Hippocampal formation (tissue), 2 donors: ENCODE results near the gene DPEP2.
"Not testable (repeated sequence)": the region's sequence is repeated elsewhere in the genome, so short reads cannot be mapped to it uniquely, and the experiment has no call there.

Experiments
- DNase-seq, 2 donors: peaks; one replicate each; lab custom pipeline; 2025; lab: John Stamatoyannopoulos, UW

DPEP2 gene

DNA sequence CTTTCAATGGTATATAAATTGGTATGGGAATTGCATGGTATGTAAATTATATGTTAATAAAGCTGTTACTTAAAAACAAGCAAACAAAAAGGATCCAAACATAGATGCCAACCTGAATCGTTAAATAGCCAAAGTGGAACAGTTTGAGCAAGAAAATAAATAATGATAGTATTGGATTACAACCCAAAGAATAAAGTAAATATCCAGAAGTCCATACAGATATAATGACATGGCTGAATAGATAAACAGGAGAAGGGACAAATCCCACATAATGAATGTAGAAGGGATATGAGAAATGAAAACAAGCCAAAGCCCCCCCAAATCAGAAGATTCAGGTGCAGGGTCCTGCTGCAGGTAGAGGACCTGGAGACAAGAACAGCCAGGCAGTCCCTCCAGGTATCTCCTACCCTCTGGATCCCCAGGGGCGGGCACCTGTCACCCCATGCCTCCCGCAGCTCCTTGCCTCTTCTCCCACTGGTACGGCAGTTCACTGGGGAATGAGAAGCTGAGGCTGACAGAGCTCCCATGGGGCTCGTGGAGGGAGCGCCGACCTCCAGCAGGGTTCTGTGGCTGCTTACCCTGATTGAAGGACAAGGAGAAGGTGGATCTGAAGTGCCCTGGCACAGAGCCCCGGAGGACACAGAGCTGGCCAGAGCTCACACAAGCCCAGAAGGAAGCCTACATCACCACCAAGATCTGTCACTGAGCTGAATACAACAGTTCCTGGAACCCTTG is 45.5 kb downstream of the DPEP2 start:
- no peak for DNase-seq

DNA sequence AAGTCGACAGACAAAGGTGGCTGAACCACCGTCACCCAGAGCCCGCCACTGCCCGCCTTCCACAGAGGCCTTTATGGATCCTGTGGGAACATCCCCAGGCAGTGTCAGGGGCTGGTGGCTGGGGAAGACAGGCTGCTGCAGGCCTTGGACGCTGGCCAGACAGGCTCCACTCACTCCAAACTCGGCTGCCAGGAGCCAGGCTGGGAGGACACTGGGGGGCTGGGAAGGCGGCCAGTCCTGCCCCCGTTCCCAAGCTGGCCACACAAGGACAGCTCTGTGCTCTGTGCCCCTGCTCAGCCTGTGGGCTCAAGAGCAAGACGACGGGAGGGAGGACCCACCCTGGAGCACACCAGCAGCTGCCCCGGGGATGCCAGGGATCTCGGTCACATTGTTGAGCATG is 47.8 kb downstream of the DPEP2 start:
- peak; percentile 78 to 92 for DNase-seq

DNA sequence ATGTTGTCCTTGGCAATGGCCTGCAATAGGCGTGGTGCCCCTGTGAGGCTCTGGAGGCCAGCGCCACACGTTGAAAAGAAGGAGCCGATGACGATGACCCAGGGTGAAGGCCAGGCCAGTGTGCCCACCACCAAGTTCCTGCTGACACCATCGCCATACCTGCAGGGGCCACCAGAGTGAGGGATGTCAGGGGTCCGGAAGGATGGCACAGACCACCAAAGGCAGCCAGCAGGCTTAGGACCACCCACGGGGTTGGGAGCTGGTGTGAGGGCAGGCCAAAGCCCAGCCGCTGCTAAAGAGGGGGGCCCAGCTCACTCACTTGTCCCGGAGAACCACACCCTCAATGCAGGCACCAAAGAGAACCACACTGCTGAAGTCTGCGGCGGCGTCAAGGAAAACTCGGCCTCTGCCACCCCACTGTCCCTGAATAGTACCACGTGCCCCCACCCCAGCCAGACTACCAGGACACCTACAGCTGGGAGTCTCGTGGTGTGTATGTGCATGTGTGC is 48.9 kb downstream of the DPEP2 start:
- no peak for DNase-seq

DNA sequence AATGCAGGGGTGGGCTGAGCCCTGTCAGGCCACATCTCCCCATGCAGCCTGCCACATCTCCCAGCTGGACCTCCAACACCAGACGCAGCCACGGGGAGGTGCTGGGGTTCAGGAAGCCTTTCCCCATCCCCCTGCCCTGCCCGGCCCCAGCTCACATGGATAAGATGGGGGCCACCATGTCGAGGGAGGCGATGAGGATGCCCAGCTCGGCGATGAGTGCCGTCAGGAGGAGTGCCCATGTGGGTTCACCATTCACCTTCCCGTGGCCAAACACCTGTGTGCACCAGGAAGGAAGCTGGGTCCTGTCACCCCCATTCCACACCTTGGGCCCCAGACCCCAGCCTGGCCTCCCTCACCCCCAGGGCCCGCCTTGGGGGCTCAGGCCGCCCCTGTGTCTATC is 49.6 kb downstream of the DPEP2 start:
- DNase-seq, result no peak

DNA sequence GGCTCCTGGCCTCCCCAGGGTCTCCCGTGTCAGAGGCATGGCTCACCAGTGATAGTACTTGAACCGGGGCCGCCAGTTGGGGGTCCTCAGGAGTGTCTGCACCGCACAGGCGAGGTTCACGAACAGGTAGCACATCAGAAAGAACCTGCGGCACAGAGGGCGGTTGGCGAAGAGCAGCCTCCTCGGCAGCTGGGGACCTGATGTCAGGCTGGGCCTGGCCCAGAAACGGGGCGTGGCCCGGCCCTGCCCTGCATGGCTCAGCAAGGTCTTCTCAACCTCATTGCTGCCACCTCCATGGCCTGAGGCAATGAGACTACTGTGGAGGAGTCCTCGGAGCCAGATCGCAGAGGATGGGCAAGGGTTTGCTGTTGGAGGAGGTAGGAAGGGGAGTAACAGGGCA is 51.3 kb downstream of the DPEP2 start:
- no peak for DNase-seq

DNA sequence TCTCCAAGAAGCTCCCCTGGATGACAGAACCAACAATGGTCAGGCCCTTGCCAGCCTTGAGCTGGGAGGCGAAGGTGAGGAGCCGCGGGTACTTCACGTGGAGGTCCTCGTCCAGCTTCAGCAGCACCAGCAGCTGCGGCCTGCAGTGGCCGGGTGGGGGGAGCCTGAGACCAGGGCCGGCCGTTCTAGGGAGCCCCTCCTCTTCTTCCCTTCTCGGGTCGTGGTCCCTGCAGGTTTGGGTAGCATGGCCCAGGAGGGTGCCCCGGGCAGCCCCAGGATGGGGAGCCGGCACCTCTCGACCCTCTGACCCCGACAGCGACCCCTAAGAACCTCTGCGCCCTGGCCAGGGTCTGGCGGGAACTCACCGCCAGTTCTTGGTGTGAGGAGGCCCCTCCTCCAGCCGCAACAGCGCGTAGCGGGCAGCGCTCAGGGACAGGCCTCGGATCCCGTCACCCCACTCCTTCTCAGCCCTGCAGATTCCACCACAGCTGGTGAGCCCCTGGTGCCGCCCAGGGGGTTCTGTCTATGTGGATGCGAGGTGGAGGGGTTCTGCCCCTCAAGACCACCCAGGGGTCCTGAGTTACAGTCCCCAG is 52.2 kb downstream of the DPEP2 start:
- DNase-seq, result no peak

DNA sequence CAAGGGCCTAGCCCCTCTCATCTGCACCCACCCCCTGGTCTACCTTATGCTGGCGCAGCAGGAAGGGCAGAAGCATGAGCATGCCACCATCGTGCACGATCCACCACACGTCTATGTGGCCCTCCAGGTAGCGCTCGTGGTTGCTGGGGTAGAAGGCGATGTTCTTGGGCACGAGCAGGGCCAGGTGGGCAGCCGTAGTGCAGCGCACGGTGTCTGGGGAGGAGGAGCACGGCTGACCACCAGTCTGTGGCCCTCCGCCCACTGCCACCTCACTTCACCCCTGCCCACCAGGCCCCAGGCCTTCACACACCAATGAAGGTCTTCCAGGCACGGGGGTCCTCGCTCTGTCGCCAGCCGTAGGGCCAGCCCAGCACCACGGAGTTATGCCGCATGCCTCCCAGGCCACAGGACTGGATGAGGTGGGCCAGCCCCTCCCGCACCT is 53.1 kb downstream of the DPEP2 start:
- no peak for DNase-seq

DNA sequence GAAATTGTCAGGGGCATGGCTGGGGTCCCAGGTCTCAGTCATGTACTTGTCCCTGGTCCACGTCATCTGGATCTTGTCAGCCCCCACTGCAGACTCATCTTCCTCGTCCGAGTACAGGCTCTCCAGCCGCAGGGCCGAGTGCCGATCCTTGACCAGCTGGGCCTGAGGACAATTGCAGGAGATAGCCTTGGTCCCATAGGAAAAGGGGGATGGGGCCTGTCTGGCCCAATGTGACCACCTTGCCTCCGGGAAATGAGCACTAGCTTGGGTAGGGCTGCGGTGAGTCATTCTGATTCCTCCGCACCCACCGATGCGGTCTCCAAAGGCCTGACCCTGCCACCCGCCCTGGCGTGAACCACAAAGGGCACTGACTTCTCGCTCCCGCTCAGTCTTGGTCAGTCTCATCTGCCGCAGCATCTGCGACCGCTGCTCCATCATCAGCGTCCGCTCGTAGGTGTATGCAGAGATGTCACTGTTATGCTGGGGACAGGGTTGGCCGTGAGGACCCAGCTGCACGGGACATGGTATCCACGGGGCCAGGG is 53.8 kb downstream of the DPEP2 start:
- no peak for DNase-seq

DNA sequence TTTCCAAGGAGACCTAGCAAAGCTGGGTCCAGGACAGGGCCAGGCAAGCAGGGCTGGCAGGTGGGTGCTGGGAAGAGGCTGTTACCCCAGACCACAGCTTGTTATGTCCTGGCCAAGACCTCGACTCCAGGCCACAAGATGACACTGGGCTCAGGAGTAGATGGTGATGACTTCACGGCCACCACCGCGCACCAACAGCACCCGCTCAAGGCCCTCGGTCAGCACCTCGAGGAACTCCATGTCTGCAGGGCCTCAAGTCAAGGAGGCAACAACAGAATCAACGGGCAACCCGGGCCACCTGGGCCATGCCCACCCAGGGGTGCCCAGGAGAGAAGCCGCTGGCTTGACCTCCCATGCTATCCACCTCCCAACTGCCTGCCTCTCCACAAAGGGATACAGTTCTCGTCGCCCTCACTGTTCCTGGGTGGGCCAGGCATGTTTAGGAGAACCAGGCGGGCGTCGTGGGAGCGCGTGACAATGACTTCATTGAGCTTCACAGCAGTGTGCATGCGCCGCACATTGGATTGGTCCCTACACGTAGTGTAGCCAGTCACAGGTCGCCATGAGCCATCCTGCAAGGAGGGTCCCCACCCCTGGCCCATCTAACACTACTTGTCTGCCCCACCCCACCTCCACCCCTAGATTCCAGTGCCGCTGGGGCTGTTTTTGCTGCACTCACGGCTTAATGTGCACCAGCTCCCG is 54.4 kb downstream of the DPEP2 start:
- no peak for DNase-seq

DNA sequence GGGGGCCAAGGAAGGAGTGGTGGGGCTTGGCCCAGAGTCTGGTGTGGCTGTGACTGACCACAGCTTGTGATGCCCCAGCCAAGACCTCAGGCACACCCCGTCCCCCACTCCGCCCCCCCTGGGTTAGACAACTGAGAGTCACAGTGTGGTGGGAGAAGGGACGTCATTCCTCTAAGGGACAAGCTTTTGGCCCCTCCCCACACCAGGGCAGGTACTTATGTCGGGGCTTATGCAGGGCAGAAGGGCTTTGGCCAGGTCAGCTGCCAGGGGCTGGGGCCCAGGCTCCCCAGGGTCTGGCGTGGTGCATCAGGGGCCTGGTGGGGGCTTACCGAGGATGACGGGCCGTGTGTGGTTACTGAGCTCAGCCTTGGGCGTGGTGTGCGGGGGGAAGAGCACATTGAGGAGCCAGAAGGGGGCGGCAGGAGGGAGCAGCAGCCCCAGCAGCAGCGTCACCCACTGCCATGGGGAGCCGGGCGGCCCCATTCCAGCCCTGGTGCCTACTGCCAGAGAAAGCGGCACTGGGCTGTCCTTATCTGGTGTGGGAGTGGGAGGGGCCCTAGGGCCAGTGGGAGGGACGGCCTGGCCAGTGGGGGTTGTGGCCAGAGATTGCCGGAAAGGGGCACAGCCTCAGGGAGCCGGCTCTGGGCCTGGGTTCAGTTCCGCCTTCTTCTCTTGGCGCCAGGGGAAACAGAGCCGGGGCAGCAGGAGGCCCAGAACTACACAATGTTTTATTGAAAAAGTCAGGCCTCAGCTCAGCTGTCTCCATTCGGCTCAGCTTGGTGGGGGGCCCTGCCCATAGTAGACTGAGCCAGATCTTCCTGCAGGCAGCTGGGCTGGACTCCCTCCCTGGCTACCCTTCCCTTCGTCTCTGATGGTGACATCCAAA is 55.4 kb downstream of the DPEP2 start, which contains the start of gene LCAT:
Gene LCAT (minus strand): TSS at position 502 of the 886 bp plus-strand sequence. CDS start 19 bp downstream, at position 483.
- peak; percentile 70 to 85 for DNase-seq

DNA sequence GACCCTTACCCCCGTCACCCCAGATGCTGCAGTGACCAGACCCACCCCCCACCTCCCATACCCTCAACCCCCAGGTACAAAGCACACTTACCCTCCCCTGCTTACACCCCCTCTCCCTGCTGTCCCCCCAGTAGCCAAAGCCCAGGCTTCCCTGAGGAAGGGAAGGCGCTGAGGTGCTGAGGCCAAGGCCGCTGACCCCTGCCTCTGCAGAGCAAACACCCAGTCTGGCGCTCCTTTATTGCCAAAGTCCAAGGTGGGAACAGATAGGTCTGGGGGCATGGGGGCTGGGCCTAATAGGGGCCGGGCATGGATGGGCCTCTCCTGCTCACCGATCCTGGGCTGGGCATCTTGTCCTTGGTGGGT is 56.0 kb downstream of the DPEP2 start:
- no peak for DNase-seq

DNA sequence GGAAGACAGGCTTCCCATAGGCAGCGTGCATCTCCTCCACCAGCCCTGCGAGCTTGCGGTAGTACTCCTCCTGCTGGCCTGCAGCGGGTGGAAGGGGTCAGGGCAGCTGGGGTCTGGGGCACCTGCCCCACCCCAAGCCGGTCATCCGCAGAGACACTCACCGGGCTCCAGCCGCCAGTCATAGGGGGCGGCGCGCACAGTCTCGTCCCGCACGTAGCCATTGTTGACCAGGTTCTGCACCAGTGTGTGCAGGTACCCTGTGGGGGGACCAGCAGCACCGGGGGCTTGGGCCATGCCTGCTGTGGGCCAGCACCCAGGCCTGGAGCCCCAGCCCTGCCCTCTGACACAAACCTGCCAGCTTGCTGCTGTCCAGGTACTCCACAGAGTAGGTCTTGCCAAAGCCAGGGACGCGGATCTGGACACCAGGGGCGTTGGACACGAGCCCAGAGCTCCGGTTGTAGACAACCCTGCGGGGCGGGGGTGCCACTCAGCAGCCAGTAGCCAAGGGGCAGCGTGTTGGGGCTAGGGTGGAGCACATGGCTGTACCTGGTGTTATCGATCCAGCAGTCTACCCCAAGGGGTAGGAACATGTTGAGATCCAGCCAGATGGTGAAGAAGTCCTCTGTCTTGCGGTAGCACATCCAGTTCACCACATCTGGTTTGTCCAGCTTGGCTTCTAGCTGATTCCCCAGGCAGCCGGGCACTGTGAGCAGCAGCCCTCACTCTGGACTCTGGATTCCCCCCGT is 56.6 kb downstream of the DPEP2 start:
- DNase-seq, result no peak

DNA sequence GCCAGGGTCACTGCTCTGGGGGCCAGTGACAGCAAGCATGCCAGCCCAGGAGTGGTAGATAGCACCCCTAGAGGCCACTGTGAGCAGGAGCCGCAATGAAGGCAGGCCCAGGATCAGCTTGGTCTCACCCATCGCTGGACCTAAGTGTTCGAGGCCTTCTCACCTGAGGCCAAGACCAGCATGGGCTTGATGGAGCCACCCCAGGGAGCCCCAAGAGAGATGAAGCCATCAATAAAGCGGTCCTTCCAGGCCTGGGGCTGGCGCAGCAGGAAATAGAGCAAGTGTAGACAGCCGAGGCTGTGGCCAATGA is 57.1 kb downstream of the DPEP2 start:
- no peak for DNase-seq

DNA sequence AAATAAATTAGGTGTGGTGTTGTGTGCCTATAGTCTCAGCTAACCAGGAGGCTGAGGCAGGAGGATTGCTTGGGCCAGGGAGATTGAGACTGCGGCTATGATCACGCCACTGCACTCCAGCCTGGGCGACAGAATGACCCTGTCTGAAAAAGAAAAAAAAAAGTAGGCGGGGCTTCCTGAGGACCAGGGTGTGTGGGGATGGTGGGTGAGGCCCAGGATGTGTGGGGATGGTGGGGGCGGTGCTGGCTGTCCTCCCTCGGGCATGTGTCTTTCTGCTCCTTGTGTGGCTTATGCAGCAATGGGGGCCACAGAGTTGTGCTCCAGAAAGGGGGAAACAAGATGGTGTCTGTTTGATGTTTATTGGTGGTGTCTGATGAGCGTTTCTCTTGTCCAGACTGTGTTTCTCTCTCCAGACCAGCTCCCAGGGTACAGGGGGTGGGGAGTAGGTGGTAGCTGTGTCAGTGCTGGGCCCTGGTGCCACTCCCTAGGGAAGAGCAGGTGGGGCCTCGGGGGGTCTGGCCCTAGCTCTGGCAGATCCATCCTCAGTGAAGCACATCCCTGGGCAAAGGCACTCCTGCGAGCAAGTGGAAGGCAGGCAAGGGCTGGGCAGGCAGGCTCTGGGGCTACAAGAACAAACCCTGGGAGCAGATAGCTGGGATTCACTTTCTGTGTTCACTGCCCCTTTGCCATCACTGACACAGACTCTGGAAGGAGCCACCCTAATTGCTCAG is 57.6 kb downstream of the DPEP2 start:
- DNase-seq, result no peak

DNA sequence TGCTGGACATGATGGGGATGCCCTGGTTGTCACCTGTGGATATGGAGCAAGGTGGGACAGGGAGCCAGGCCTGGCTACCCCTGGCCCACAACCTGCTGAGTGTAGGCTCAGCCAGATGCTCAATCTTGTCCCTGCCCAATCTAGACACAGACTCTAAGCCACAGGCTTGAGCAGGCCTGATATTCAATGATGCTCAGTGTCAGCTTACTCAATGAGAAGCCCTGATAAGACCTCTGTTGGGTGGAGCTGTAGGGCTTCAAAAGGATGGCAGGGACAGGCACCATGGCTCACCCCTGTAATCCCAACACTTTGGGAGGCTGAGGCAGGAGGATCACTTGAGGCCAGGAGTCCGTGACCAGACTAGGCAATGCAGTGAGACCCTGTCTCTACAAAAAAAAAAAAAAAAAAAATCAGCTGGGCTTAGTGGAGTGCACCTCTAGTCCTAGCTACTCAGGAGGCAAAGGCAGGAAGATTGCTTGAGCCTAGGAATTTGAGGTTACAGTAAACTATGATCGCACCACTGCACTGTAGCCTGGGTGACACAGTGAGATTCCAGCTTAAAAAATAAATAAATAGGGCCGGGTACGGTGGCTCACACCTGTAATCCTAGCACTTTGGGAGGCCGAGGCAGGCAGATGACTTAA is 58.7 kb downstream of the DPEP2 start:
- DNase-seq, result no peak

DNA sequence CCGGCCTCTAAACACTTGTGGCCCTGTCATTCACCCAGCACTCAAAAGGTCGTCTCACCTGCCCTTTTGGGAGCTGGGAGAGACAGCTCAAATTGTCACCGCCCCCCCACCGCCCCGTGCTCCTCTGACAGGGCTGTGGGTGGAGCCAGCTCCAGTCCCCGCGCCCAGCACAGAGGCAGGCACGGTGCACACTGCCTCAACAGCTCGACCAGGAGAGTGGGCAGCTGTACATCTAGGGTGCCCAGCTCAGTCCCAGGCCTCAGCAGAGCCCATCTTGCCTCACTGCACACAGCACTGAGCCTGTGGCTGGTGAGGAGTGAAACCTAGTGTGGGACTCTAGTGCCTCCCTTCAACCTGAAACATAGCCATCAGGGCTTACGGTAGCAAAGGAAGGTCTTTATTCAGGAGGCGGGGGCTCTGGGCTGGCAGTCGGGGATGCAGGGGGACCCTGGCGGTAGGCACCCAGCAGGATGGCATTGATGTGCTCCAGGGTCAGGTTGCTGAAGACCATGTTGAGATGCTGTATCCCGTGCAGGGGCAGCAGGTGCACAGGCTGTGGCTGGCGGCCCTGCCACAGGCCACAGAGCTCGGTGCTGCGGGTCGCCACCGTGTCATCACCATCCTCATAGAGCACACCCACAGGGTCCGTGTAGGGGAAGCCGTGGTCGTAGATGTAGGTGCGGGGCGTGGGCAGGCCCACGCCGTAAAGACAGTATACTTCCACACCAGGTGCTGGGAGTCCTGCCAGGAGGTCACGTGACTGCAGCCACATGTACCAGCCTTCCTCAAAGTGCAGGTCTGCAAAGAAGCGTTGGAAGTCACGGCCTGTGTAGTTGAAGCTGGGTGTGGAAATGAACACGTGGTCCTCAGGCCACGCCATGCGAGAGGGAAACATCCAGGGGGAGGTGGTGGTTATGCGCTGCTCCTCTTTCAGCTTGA is 59.5 kb downstream of the DPEP2 start:
- no peak for DNase-seq

DNA sequence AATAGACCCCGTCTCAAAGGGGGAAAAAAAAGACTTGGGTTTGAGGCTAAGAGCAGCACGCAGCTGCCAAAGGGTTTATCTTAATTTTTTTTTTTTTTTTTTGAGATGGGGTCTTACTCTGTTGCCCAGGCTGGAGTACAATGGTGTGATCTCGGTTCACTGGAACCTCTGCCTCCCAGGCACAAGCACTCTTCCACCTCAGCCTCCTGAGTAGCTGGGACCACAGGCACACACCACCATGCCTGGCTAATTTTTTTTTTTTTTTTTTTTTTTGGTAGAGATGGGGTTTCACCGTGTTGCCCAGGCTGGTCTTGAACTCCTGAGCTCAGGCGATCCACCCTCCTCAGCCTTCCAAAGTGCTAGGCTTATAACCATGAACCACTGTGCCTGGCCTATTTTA is 61.6 kb downstream of the DPEP2 start:
- DNase-seq, result not testable (repeated sequence)
